Type B pancreatic cell (in vitro differentiated cells): Measurements from ENCODE around the gene ARHGEF25. TPM values are rescaled to one million over a fixed set of nuclear protein-coding genes. Genes with fewer than 3 reads are reported as not detected.

Source experiments
- DNase-seq: peaks from one replicate; pipeline ENCODE4 v3.0.0; 2021; ENCODE audit warnings: mixed read lengths; ENCODE audit not compliant: unreplicated experiment; ENCODE audit errors: extremely low spot score
- H3K27ac Mint-ChIP-seq: 2 replicates; pipeline ENCODE4 v1.8.0; 2021; ENCODE audit warnings: mild to moderate bottlenecking, mixed read lengths
- H3K27me3 Mint-ChIP-seq: 2 replicates; pipeline ENCODE4 v1.8.0; 2021; ENCODE audit warnings: mixed read lengths
- H3K36me3 Mint-ChIP-seq: 2 replicates; pipeline ENCODE4 v1.8.0; 2021; ENCODE audit warnings: mixed read lengths
- H3K4me1 Mint-ChIP-seq: one replicate; pipeline ENCODE4 v1.8.0; 2021; ENCODE audit warnings: mixed read lengths; ENCODE audit not compliant: unreplicated experiment
- H3K4me3 Mint-ChIP-seq: 2 replicates; pipeline ENCODE4 v1.8.0; 2021; ENCODE audit warnings: mild to moderate bottlenecking, mixed read lengths
- H3K9me3 Mint-ChIP-seq: 2 replicates; pipeline ENCODE4 v1.8.0; 2021; ENCODE audit warnings: mixed read lengths
- total RNA-seq: library from RNA; stranded (reverse); gene quantifications from 2 replicates; pipeline ENCODE4 v1.2.1, GENCODE V29; 2021; ENCODE audit warnings: low replicate concordance
- TF ChIP-seq, protein P1 (sequence below): fragments of 200-600 bp; sonication (generic); conservative IDR thresholded peaks from 2 replicates; pipeline ENCODE4 v1.5.0; 2021; ENCODE audit warnings: antibody characterized with exemption, mild to moderate bottlenecking

Gene ARHGEF25
- total RNA-seq, 1 donor from 2014 or later, result 34.6 TPM

DNA sequence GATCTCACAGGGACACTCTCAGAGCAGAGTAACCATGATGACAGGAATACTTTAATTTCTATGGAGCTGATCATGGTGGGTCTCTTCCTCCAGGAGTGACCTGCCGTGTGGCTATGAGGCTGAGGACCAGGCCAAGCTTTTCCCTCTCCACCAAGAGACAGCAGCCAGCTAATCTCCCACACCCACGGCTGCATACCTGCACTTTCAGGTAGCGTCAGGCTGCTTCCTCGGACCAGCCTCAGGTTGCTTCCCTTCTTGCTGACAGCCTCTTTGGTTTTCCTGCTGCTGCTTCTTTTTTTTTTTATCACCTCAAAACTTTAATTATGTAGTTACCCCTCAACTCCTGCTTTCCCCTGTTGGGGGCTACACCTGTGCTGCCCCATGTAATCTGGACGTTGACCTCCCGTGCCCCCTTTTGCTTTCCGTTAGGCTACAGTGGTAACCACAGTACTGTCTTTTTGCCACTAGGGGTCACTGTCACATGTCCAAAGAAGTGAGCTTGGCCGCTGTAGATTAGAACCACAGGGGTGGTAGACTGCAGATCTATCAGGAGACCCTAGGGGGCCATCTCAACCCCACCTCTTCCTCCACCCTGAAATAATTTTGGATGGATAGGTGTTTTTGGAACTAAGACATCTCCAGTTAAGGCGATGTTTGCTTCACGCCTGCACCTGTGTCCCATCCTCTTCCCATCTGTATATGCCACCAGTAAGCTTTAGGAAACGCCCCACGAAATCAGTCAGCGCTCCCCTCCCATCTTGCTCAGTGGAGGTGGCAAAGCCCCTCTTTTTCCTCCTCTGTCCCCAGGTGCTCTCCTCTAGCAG, 28.0 kb upstream of the ARHGEF25 start:
- TF ChIP-seq, protein P1, sequence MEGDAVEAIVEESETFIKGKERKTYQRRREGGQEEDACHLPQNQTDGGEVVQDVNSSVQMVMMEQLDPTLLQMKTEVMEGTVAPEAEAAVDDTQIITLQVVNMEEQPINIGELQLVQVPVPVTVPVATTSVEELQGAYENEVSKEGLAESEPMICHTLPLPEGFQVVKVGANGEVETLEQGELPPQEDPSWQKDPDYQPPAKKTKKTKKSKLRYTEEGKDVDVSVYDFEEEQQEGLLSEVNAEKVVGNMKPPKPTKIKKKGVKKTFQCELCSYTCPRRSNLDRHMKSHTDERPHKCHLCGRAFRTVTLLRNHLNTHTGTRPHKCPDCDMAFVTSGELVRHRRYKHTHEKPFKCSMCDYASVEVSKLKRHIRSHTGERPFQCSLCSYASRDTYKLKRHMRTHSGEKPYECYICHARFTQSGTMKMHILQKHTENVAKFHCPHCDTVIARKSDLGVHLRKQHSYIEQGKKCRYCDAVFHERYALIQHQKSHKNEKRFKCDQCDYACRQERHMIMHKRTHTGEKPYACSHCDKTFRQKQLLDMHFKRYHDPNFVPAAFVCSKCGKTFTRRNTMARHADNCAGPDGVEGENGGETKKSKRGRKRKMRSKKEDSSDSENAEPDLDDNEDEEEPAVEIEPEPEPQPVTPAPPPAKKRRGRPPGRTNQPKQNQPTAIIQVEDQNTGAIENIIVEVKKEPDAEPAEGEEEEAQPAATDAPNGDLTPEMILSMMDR, result peak; percentile 98
- H3K4me3 Mint-ChIP-seq, result no peak overlapping the region
- H3K27ac Mint-ChIP-seq, result no peak overlapping the region
- H3K9me3 Mint-ChIP-seq, result no peaks in the 10 kb centered on the region
- peaks cover 22% of the 10 kb centered on the region for H3K27me3 Mint-ChIP-seq
- DNase-seq, result peak; percentile 75
- H3K36me3 Mint-ChIP-seq, result no peaks in the 10 kb centered on the region
- H3K4me1 Mint-ChIP-seq, result peaks cover 4% of the 10 kb centered on the region

DNA sequence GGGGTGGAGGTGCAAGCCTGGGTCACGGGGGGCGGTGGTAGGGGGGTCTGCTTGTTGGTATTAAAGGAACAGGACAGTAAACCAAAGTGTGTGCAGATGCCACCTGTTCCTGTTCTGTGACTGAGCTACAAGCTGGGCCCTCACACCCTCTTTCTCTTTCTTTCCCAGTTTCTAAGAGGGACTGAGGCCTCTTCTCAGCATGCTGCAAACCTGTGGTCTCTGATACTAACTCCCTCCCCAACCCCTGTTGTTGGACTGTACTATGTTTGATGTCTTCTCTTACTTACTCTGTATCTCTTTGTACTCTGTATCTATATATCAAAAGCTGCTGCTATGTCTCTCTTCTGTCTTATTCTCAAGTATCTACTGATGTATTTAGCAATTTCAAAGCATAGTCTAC, 27.2 kb upstream of the ARHGEF25 start:
- Mint-ChIP-seq H3K36me3 (no peaks in the 10 kb centered on the region), H3K27ac (no peak overlapping the region), H3K27me3 (peaks cover 22% of the 10 kb centered on the region), H3K9me3 (no peaks in the 10 kb centered on the region), H3K4me1 (peaks cover 4% of the 10 kb centered on the region), H3K4me3 (no peak overlapping the region)
- TF ChIP-seq, protein P1, result no peak
- no peak for DNase-seq

DNA sequence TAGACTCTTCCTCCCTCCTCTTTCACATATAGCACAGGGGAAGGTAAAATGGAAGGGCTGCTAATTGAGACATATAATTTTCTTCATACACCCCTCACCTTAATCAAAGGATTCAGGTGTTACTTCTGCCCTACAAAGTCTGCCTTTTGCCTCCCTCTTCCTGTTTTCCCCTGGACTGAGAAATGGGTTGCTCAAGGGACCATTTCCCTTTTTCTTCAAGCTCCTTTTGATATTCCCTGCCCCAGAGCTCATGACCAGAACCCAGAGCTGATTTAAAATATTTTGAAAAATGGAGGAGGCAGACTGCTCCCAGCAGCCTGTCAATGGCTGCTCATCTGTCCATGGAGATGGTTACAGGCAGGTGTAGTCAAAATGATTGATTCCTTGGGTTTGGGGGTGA, 26.5 kb upstream of the ARHGEF25 start:
- H3K36me3 Mint-ChIP-seq, result no peaks in the 10 kb centered on the region
- no peak for DNase-seq
- TF ChIP-seq, protein P1, result no peak
- no peak overlapping the region for H3K4me3 Mint-ChIP-seq
- H3K27me3 Mint-ChIP-seq, result peaks cover 22% of the 10 kb centered on the region
- peaks cover 4% of the 10 kb centered on the region for H3K4me1 Mint-ChIP-seq
- H3K9me3 Mint-ChIP-seq, result no peaks in the 10 kb centered on the region
- no peak overlapping the region for H3K27ac Mint-ChIP-seq

DNA sequence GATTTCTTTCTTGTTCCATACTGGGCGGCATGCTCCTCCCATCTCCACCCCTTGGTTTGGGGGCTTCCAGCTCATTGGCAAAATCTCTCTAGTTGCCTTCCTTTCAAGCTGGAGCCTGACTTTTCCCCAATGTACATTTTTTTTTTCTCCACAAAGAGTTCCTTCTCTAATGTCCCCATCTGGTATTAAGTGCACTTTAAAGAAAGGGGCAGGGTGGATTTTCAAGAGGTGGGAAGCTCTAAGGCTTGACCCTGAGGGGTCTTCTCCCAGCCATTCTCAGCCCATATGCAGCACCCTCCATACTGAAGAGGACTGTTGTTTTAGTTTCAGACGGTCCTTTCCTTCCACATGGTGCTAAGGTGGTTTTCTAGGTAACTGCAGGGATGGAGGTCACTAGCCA, 26.1 kb upstream of the ARHGEF25 start:
- Mint-ChIP-seq H3K9me3 (no peaks in the 10 kb centered on the region), H3K36me3 (no peaks in the 10 kb centered on the region), H3K4me1 (peaks cover 4% of the 10 kb centered on the region), H3K4me3 (no peak overlapping the region), H3K27ac (no peak overlapping the region), H3K27me3 (peaks cover 22% of the 10 kb centered on the region)
- TF ChIP-seq, protein P1, result no peak
- no peak for DNase-seq

DNA sequence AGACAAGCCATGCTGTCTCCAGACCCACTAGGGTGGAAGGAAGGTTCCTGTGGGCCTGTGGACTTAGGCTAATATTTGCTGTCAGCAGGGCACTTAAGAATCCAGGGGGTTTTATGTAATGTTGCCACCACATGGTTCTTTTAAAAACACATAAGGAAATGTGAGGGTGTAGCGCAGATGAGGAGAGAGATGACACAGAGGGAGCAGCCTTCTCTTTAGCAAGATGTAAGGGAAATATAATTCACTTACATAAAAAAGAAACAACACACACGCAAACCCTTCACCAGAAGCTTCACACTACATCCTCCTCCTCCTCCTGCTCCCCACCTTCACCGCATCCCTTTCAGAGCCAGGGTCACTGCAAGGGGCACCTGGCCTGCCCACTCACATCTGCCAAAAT, 25.1 kb upstream of the ARHGEF25 start:
- Mint-ChIP-seq H3K27me3 (peaks cover 26% of the 10 kb centered on the region), H3K4me3 (no peak overlapping the region), H3K4me1 (peaks cover 10% of the 10 kb centered on the region), H3K27ac (no peak overlapping the region), H3K9me3 (no peaks in the 10 kb centered on the region), H3K36me3 (no peaks in the 10 kb centered on the region)
- TF ChIP-seq, protein P1, result no peak
- no peak for DNase-seq
